Ishikawa (cell line): ENCODE measurements around the gene EXOC4.

ENCODE experiments used
- CEBPB ChIP-seq: IDR thresholded peaks from 2 replicates; pipeline ENCODE4 v1.6.1; 2012
- CREB1 ChIP-seq: IDR thresholded peaks from 2 replicates; pipeline ENCODE4 v1.6.1; 2012; ENCODE audit warnings: low read depth
- EGR1 ChIP-seq: IDR thresholded peaks from 2 replicates; pipeline ENCODE4 v1.6.1; 2012
- EP300 ChIP-seq: IDR thresholded peaks from 2 replicates; pipeline ENCODE4 v1.6.1; 2012; ENCODE audit warnings: borderline replicate concordance
- FOXM1 ChIP-seq: IDR thresholded peaks from 2 replicates; pipeline ENCODE4 v1.6.1; 2012; ENCODE audit warnings: low read depth, borderline replicate concordance
- NFIC ChIP-seq: IDR thresholded peaks from 2 replicates; pipeline ENCODE4 v1.6.1; 2012
- RAD21 ChIP-seq: IDR thresholded peaks from 2 replicates; pipeline ENCODE4 v1.6.1; 2012; ENCODE audit warnings: low read depth
- TAF1 ChIP-seq: IDR thresholded peaks from 2 replicates; pipeline ENCODE4 v1.6.1; 2012; ENCODE audit warnings: low read depth, mild to moderate bottlenecking
- TCF12 ChIP-seq: IDR thresholded peaks from 2 replicates; pipeline ENCODE4 v1.6.1; 2012; ENCODE audit warnings: low read depth
- TEAD4 ChIP-seq: IDR thresholded peaks from 2 replicates; pipeline ENCODE4 v1.6.1; 2012
- USF1 ChIP-seq: IDR thresholded peaks from 2 replicates; pipeline ENCODE4 v1.6.1; 2012
- YY1 ChIP-seq: IDR thresholded peaks from 2 replicates; pipeline ENCODE4 v1.6.1; 2012; ENCODE audit warnings: low read depth
- ZBTB7A ChIP-seq: IDR thresholded peaks from 2 replicates; pipeline ENCODE4 v1.6.1; 2012; ENCODE audit warnings: low read depth
- TF ChIP-seq, protein P1 (sequence below): IDR thresholded peaks from 2 replicates; pipeline ENCODE4 v1.6.1; 2012; ENCODE audit warnings: low read depth, mild to moderate bottlenecking
- TF ChIP-seq, protein P2 (sequence below): IDR thresholded peaks from 2 replicates; pipeline ENCODE4 v1.6.1; 2012

Gene EXOC4

GRCh38 chr7:133246558-133246957, 6.3 kb upstream of the EXOC4 start:
- no peak for TF ChIP-seq CREB1
- no peak for TF ChIP-seq EGR1
- no peak for TF ChIP-seq USF1
- no peak for TF ChIP-seq FOXM1
- no peak for TF ChIP-seq TEAD4
- no peak for TF ChIP-seq EP300
- no peak for TF ChIP-seq NFIC
- TF ChIP-seq, protein P1, sequence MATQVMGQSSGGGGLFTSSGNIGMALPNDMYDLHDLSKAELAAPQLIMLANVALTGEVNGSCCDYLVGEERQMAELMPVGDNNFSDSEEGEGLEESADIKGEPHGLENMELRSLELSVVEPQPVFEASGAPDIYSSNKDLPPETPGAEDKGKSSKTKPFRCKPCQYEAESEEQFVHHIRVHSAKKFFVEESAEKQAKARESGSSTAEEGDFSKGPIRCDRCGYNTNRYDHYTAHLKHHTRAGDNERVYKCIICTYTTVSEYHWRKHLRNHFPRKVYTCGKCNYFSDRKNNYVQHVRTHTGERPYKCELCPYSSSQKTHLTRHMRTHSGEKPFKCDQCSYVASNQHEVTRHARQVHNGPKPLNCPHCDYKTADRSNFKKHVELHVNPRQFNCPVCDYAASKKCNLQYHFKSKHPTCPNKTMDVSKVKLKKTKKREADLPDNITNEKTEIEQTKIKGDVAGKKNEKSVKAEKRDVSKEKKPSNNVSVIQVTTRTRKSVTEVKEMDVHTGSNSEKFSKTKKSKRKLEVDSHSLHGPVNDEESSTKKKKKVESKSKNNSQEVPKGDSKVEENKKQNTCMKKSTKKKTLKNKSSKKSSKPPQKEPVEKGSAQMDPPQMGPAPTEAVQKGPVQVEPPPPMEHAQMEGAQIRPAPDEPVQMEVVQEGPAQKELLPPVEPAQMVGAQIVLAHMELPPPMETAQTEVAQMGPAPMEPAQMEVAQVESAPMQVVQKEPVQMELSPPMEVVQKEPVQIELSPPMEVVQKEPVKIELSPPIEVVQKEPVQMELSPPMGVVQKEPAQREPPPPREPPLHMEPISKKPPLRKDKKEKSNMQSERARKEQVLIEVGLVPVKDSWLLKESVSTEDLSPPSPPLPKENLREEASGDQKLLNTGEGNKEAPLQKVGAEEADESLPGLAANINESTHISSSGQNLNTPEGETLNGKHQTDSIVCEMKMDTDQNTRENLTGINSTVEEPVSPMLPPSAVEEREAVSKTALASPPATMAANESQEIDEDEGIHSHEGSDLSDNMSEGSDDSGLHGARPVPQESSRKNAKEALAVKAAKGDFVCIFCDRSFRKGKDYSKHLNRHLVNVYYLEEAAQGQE = no peak
- no peak for TF ChIP-seq YY1
- TF ChIP-seq CEBPB = no peak
- no peak for TF ChIP-seq TCF12
- no peak for TF ChIP-seq RAD21
- TF ChIP-seq, protein P2, sequence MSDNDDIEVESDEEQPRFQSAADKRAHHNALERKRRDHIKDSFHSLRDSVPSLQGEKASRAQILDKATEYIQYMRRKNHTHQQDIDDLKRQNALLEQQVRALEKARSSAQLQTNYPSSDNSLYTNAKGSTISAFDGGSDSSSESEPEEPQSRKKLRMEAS = no peak
- TF ChIP-seq TAF1 = no peak

GRCh38 chr7:133248901-133249300, 4.0 kb upstream of the EXOC4 start:
- TF ChIP-seq EP300 (no peak), CREB1 (no peak), TAF1 (no peak), TCF12 (no peak), NFIC (no peak), CEBPB (no peak), RAD21 (no peak), YY1 (no peak), USF1 (no peak)
- TF ChIP-seq, protein P1 = no peak

GRCh38 chr7:133252506-133252857, 396 bp upstream of the EXOC4 start:
- no peak for TF ChIP-seq FOXM1
- TF ChIP-seq USF1 = no peak
- TF ChIP-seq, protein P2 = no peak
- no peak for TF ChIP-seq CEBPB
- no peak for TF ChIP-seq CREB1
- no peak for TF ChIP-seq NFIC
- TF ChIP-seq, protein P1 = no peak
- TF ChIP-seq TCF12 = no peak
- TF ChIP-seq YY1 = no peak
- TF ChIP-seq EGR1 = no peak
- no peak for TF ChIP-seq EP300
- no peak for TF ChIP-seq RAD21
- no peak for TF ChIP-seq TAF1
- TF ChIP-seq TEAD4 = no peak
- no peak for TF ChIP-seq ZBTB7A

GRCh38 chr7:133253519-133253875, 619 bp downstream of the EXOC4 start:
- no peak for TF ChIP-seq NFIC
- TF ChIP-seq TAF1 = no peak
- 0 out of 2 replicates have a peak, but pooled peaks have one; percentile 20 for TF ChIP-seq ZBTB7A
- no peak for TF ChIP-seq YY1
- no peak for TF ChIP-seq RAD21
- TF ChIP-seq TCF12 = no peak
- TF ChIP-seq EP300 = no peak
- TF ChIP-seq CREB1 = no peak
